ENCODE data around the gene BIN1.

- TF ChIP-seq POLR2AphosphoS5 (IDR thresholded peaks at IDR 0.05; ENCODE audit: borderline replicate concordance, low read depth, low read length) (no peak), EZH2 (IDR thresholded peaks at IDR 0.05) (no peak), FOXP2 (optimal IDR thresholded peaks at IDR 0.05; ENCODE audit: control extremely low read depth, extremely low read length, insufficient read depth) (no peak)
These were observed 63.4 kb downstream of the BIN1 start for GRCh38 chr2:127043367-127044164.
